ENCODE data around the gene AVPR2. TPM values are rescaled to one million over a fixed set of nuclear protein-coding genes. Genes with fewer than 3 reads are reported as not detected.

Gene AVPR2
- total and polyA plus RNA-seq, 9 of the 15 experiments (the other 6 are each of a cell fraction or from before 2014, with no cell fraction given): not detected

DNA sequence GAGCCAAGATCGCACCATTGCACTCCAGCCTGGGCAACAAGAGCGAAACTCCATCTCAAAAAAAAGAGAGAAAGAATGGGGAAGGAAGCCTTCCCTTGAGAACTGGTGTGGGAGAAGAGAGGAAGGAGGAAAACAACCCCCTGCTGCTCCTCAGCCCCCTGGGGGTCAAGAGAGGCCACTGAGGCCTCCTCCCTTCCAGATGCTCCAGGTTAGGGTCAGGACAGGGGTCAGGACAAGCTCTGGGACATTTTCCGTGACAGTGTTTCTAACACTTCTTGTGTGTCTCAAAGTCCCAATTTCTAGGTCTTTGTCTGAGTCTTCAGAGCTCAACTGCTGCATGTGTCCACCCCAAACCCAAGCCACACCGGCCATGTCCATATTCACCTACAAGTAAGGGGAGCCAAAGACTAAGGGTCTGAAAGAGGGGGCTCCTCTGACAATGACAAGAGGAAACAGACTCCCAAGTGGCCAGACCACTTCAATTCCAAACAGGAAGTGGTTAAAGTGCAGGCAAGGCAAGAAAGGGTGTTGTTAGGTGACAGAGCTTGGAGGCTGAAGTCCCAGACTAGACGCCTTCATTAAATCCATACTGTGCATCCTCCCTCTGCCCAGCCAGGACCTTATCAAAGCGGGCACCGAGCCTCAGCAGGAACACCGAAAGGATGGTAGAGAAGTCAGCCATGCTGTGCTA lies 26.8 kb upstream of the AVPR2 start (continued):
- TF ChIP-seq, protein P1, sequence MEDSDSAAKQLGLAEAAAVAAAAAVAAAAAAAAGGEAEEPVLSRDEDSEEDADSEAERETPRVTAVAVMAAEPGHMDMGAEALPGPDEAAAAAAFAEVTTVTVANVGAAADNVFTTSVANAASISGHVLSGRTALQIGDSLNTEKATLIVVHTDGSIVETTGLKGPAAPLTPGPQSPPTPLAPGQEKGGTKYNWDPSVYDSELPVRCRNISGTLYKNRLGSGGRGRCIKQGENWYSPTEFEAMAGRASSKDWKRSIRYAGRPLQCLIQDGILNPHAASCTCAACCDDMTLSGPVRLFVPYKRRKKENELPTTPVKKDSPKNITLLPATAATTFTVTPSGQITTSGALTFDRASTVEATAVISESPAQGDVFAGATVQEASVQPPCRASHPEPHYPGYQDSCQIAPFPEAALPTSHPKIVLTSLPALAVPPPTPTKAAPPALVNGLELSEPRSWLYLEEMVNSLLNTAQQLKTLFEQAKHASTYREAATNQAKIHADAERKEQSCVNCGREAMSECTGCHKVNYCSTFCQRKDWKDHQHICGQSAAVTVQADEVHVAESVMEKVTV (CRISPR knock-in tag; IDR thresholded peaks at IDR 0.05): no peak
- no peak for TF ChIP-seq CBX3 (IDR thresholded peaks at IDR 0.05; ENCODE audit: borderline replicate concordance in 1 of 2, low read length in 2 of 2)
- TF ChIP-seq, protein P2, sequence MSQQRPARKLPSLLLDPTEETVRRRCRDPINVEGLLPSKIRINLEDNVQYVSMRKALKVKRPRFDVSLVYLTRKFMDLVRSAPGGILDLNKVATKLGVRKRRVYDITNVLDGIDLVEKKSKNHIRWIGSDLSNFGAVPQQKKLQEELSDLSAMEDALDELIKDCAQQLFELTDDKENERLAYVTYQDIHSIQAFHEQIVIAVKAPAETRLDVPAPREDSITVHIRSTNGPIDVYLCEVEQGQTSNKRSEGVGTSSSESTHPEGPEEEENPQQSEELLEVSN (IDR thresholded peaks at IDR 0.05; ENCODE audit: borderline replicate concordance in 1 of 2, extremely low read depth in 1 of 2, insufficient read depth in 1 of 2, insufficient read length in 1 of 2, low read depth in 1 of 2, low read length in 1 of 2, poor library complexity in 1 of 2, severe bottlenecking in 1 of 2): no peak

DNA sequence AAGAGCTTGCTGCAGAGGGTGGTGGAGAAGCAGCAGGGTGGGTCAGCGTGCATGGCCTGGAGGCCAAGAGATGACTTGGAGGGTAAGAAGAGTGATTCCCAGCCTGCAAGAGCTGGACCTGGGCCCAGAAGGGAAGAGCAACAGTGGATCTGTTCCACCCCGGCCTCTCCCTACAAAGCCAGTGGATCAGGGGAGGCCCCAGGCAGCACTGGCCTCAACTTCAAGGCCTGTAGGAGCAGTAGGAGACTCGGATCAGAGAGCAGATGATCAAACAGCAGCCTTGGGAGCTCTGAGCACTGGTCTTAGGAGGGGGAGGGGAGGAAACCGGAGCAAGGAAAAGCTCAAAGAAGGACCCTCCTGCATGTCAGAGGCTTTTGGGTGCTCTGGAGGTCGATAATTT lies 26.1 kb upstream of the AVPR2 start:
- no peak overlapping the region for H3K4me2 ChIP-seq (ENCODE audit: insufficient read depth, low read length)
- H3K79me2 ChIP-seq (ENCODE audit: control insufficient read depth, insufficient read depth, low read length): no peaks in the 10 kb centered on the region
- CTCF ChIA-PET (ENCODE audit: low intra/inter-chr PET ratio): no interaction called here
- in situ Hi-C loops (cut with MboI) (no loop called here), intact Hi-C loops (cut with micrococcal nuclease) (no loop called here)
- FAIRE-seq (no peak), DNase-seq (ENCODE audit: extremely low read depth in 1 of 4, low spot score in 3 of 4) (no peak), ATAC-seq (no peak)
- H3K9me3 ChIP-seq (replicated peaks; ENCODE audit: control insufficient read depth, insufficient read depth, low read depth, low read length): no peaks in the 10 kb centered on the region
- H3K27ac ChIP-seq (ENCODE audit: extremely low read depth, low read depth, low read length): no peak overlapping the region
- no peaks in the 10 kb centered on the region for H3K36me3 ChIP-seq (ENCODE audit: control insufficient read depth, insufficient read depth, low read length)
- WGBS (ENCODE audit: insufficient coverage, low coverage, missing lambda C conversion rate): 10% methylated on average over 4 of the region's 5 CpGs
- no peak overlapping the region for H3K4me3 ChIP-seq
- peaks cover 0 to 30% of the 10 kb centered on the region in 2 experiments; a peak in 2 of 5 replicates for H3K27me3 ChIP-seq (ENCODE audit: control insufficient read depth in 2 of 2, insufficient read depth in 2 of 2, low read length in 2 of 2)
- no peak overlapping the region for H2AFZ ChIP-seq (ENCODE audit: low read depth, low read length)
- H3K4me1 ChIP-seq (replicated peaks in 1 of 2; ENCODE audit: control insufficient read depth in 2 of 2, insufficient read depth in 2 of 2, low read length in 2 of 2): peaks cover 0 to 31% of the 10 kb centered on the region in 2 experiments; a peak in 3 of 5 replicates
- POLR2A ChIA-PET: no interaction called here
- BruUV-seq (replicated peaks): no TSS peak
- H3K9ac ChIP-seq (ENCODE audit: insufficient read depth in 1 of 2, low read depth in 2 of 2, low read length in 2 of 2): no peak overlapping the region
- H3K9me1 ChIP-seq (ENCODE audit: control insufficient read depth, insufficient read depth, low read length): no peaks in the 10 kb centered on the region
- H4K20me1 ChIP-seq (replicated peaks; ENCODE audit: control insufficient read depth, insufficient read depth, low read length): 0 out of 2 replicates have a peak, but pooled peaks cover 8% of the 10 kb centered on the region
- TF ChIP-seq KLF1 (tag; IDR thresholded peaks at IDR 0.05) (no peak), FOXP1 (CRISPR knock-in tag; IDR thresholded peaks at IDR 0.05) (no peak), HDGF (IDR thresholded peaks at IDR 0.05) (no peak), BRF1 (IDR thresholded peaks at IDR 0.05; ENCODE audit: borderline replicate concordance, extremely low read depth, insufficient read length) (no peak), ZNF785 (CRISPR knock-in tag; IDR thresholded peaks at IDR 0.05) (no peak), CBX2 (IDR thresholded peaks at IDR 0.05; ENCODE audit: insufficient read depth, low read length, poor library complexity, severe bottlenecking) (no peak), RBFOX2 (IDR thresholded peaks at IDR 0.05; ENCODE audit: low read depth, low read length) (no peak), SIRT6 (IDR thresholded peaks at IDR 0.05; ENCODE audit: low read depth, low read length) (no peak)
- TF ChIP-seq, protein P3, sequence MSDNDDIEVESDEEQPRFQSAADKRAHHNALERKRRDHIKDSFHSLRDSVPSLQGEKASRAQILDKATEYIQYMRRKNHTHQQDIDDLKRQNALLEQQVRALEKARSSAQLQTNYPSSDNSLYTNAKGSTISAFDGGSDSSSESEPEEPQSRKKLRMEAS (CRISPR knock-in tag; IDR thresholded peaks at IDR 0.05): no peak
- TF ChIP-seq, protein P4, sequence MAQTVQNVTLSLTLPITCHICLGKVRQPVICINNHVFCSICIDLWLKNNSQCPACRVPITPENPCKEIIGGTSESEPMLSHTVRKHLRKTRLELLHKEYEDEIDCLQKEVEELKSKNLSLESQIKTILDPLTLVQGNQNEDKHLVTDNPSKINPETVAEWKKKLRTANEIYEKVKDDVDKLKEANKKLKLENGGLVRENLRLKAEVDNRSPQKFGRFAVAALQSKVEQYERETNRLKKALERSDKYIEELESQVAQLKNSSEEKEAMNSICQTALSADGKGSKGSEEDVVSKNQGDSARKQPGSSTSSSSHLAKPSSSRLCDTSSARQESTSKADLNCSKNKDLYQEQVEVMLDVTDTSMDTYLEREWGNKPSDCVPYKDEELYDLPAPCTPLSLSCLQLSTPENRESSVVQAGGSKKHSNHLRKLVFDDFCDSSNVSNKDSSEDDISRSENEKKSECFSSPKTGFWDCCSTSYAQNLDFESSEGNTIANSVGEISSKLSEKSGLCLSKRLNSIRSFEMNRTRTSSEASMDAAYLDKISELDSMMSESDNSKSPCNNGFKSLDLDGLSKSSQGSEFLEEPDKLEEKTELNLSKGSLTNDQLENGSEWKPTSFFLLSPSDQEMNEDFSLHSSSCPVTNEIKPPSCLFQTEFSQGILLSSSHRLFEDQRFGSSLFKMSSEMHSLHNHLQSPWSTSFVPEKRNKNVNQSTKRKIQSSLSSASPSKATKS (CRISPR knock-in tag; IDR thresholded peaks at IDR 0.05): no peak

All from K562 (cell line).